Liver (tissue), 3 donors: ENCODE results near the gene ELL3.
"Not testable (repeated sequence)": the region's sequence is repeated elsewhere in the genome, so short reads cannot be mapped to it uniquely, and the experiment has no call there.

Source experiments
- EGR1 ChIP-seq, 2 donors: IDR thresholded peaks; 2 replicates each; pipeline ENCODE4 v1.6.1; 2016 to 2018; ENCODE audit warnings: antibody characterized with exemption in 2 of 2, low read depth in 2 of 2
- GABPA ChIP-seq, 2 donors: IDR thresholded peaks in 1 of 2; conservative IDR thresholded peaks in 1 of 2; 2 replicates each; pipeline ENCODE4 v1.6.1; 2016; ENCODE audit warnings: antibody characterized with exemption in 2 of 2, mild to moderate bottlenecking in 1 of 2, moderate library complexity in 1 of 2
- JUND ChIP-seq, 2 donors: IDR thresholded peaks; 2 replicates each; pipeline ENCODE4 v1.6.1; 2016; ENCODE audit warnings: antibody characterized with exemption in 2 of 2
- NR2F2 ChIP-seq: IDR thresholded peaks from 2 replicates; pipeline ENCODE4 v1.6.1; 2016; ENCODE audit warnings: antibody characterized with exemption
- RAD21 ChIP-seq, 2 donors: IDR thresholded peaks; 2 replicates each; pipeline ENCODE4 v1.6.1; 2016; ENCODE audit warnings: antibody characterized with exemption in 2 of 2, mild to moderate bottlenecking in 2 of 2
- SP1 ChIP-seq: IDR thresholded peaks from 2 replicates; pipeline ENCODE4 v1.6.1; 2018; ENCODE audit warnings: antibody characterized with exemption, mild to moderate bottlenecking
- TAF1 ChIP-seq: conservative IDR thresholded peaks from 2 replicates; pipeline ENCODE4 v1.6.1; 2016; ENCODE audit warnings: antibody characterized with exemption, mild to moderate bottlenecking
- YY1 ChIP-seq: IDR thresholded peaks from 2 replicates; pipeline ENCODE4 v1.6.1; 2016; ENCODE audit warnings: antibody characterized with exemption, mild to moderate bottlenecking
- ZBTB33 ChIP-seq: IDR thresholded peaks from 2 replicates; pipeline ENCODE4 v1.6.1; 2016; ENCODE audit warnings: antibody characterized with exemption
- TF ChIP-seq, protein P1 (sequence below): fragments of 150-350 bp; IDR thresholded peaks from 2 replicates; pipeline ENCODE4 v1.5.1; 2017; ENCODE audit warnings: improper control_type of control experiment, low read depth, low read length; ENCODE audit not compliant: missing input control
- TF ChIP-seq, protein P2 (sequence below): IDR thresholded peaks from 2 replicates; pipeline ENCODE4 v1.6.1; 2016; ENCODE audit warnings: antibody characterized with exemption
- TF ChIP-seq, protein P3 (sequence below): IDR thresholded peaks from 2 replicates; pipeline ENCODE4 v1.6.1; 2016; ENCODE audit warnings: antibody characterized with exemption, mild to moderate bottlenecking
- TF ChIP-seq, protein P4 (sequence below): IDR thresholded peaks from 2 replicates; pipeline ENCODE4 v1.6.1; 2016; ENCODE audit warnings: antibody characterized with exemption
- donor health status: healthy.
- donor health status: healthy.

GRCh38 chr15:43802676-43803075 lies 25.9 kb upstream of the ELL3 start:
- not testable (repeated sequence) for TF ChIP-seq JUND (IDR thresholded peaks at IDR 0.05); SP1; GABPA (IDR thresholded peaks at IDR 0.05 in 1 of 2, conservative IDR thresholded peaks at IDR 0.05 in 1 of 2); ZBTB33; YY1; NR2F2; RAD21 (IDR thresholded peaks at IDR 0.05); EGR1 (IDR thresholded peaks at IDR 0.05; ENCODE audit: low read depth in 2 of 2); TAF1
- TF ChIP-seq, protein P1, sequence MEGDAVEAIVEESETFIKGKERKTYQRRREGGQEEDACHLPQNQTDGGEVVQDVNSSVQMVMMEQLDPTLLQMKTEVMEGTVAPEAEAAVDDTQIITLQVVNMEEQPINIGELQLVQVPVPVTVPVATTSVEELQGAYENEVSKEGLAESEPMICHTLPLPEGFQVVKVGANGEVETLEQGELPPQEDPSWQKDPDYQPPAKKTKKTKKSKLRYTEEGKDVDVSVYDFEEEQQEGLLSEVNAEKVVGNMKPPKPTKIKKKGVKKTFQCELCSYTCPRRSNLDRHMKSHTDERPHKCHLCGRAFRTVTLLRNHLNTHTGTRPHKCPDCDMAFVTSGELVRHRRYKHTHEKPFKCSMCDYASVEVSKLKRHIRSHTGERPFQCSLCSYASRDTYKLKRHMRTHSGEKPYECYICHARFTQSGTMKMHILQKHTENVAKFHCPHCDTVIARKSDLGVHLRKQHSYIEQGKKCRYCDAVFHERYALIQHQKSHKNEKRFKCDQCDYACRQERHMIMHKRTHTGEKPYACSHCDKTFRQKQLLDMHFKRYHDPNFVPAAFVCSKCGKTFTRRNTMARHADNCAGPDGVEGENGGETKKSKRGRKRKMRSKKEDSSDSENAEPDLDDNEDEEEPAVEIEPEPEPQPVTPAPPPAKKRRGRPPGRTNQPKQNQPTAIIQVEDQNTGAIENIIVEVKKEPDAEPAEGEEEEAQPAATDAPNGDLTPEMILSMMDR: not testable (repeated sequence)
- TF ChIP-seq, protein P2, sequence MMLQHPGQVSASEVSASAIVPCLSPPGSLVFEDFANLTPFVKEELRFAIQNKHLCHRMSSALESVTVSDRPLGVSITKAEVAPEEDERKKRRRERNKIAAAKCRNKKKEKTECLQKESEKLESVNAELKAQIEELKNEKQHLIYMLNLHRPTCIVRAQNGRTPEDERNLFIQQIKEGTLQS: not testable (repeated sequence)
- TF ChIP-seq, protein P3, sequence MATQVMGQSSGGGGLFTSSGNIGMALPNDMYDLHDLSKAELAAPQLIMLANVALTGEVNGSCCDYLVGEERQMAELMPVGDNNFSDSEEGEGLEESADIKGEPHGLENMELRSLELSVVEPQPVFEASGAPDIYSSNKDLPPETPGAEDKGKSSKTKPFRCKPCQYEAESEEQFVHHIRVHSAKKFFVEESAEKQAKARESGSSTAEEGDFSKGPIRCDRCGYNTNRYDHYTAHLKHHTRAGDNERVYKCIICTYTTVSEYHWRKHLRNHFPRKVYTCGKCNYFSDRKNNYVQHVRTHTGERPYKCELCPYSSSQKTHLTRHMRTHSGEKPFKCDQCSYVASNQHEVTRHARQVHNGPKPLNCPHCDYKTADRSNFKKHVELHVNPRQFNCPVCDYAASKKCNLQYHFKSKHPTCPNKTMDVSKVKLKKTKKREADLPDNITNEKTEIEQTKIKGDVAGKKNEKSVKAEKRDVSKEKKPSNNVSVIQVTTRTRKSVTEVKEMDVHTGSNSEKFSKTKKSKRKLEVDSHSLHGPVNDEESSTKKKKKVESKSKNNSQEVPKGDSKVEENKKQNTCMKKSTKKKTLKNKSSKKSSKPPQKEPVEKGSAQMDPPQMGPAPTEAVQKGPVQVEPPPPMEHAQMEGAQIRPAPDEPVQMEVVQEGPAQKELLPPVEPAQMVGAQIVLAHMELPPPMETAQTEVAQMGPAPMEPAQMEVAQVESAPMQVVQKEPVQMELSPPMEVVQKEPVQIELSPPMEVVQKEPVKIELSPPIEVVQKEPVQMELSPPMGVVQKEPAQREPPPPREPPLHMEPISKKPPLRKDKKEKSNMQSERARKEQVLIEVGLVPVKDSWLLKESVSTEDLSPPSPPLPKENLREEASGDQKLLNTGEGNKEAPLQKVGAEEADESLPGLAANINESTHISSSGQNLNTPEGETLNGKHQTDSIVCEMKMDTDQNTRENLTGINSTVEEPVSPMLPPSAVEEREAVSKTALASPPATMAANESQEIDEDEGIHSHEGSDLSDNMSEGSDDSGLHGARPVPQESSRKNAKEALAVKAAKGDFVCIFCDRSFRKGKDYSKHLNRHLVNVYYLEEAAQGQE: not testable (repeated sequence)
- TF ChIP-seq, protein P4, sequence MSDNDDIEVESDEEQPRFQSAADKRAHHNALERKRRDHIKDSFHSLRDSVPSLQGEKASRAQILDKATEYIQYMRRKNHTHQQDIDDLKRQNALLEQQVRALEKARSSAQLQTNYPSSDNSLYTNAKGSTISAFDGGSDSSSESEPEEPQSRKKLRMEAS: not testable (repeated sequence)
